Left kidney (tissue), 2 donors: ENCODE data around the gene MSI2. TPM values are rescaled to one million over a fixed set of nuclear protein-coding genes. Genes with fewer than 3 reads are reported as not detected.
"Not testable (repeated sequence)": the region's sequence is repeated elsewhere in the genome, so short reads cannot be mapped to it uniquely, and the experiment has no call there.

Experiments used
- DNase-seq: peaks from one replicate; pipeline ENCODE4 v3.0.0-alpha.2; 2013
- polyA plus RNA-seq: library from polyadenylated mRNA; unstranded; fragments of 120-200 nt; gene quantifications from one replicate; pipeline ENCODE4 v1.2.1, GENCODE V29; 2013; ENCODE audit not compliant: insufficient read length

Gene MSI2
- polyA plus RNA-seq, 1 donor, result 106 TPM

DNA sequence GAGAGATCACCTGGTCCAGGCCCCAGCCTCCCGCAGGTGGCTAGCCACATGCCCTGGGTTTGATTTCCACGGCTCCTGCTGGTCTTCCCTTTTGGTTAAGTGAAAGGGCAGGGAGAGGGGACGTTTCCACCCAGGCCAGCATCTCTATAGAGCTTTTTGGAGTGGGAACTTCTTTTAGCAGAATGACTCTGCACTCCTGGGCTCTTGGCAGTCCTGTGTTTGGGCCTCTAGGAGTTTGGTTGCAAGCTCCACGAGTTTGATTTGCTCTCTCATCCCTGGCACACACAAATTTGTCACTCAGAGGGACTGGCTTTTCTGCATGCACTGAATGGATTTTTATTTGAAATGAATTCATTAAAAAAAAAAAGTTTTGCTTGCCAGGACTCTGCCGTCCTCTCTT, 32.8 kb downstream of the MSI2 start:
- DNase-seq, result no peak

DNA sequence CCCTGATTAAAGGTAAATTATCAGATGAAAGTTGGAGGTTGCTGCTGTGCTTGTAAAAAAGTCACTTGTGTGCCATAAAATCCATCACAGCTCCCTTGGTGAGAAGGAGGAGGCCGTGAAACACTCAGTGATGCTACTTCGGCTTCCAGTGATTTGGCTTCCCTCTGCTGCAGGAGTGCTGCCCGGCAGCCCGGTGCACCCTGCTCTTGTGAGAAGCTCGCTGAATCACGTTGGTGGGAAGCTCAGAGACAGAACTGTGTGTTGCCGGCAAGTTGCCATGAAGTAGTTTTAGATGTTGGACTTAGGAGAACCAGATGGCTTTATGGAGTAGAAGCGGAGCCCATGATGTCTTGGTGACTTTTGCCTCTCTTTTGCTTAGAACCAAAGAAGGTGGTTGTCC, 33.3 kb downstream of the MSI2 start:
- DNase-seq, result no peak

GRCh38 chr17:57290981-57291380, 34.7 kb downstream of the MSI2 start:
- DNase-seq, result no peak

- no peak for DNase-seq
Measured at GRCh38 chr17:57292091-57292490, 35.8 kb downstream of the MSI2 start.

- no peak for DNase-seq
Measured at GRCh38 chr17:57293077-57293476, 36.8 kb downstream of the MSI2 start.

DNA sequence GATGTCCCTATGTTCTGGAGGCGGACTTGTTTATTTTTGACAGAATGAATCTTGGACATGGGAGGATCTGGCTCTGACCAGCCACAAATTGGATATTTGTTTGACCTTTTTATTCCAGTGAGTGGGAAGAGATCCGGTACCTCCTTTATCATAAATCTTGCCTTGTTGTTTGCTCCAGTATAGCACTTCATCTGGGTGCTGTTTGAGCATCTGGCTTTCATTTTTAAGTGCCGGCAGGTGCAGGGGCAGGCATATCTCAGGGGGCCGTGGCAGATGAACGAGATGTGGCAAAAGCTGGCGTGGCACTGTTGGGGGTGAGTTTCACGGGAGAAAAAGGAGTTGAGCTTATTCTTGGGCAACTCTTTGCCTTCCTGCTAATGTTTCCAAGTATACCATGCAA, 37.8 kb downstream of the MSI2 start:
- no peak for DNase-seq

- DNase-seq, result no peak
Measured at GRCh38 chr17:57294629-57295501, 38.5 kb downstream of the MSI2 start.

DNA sequence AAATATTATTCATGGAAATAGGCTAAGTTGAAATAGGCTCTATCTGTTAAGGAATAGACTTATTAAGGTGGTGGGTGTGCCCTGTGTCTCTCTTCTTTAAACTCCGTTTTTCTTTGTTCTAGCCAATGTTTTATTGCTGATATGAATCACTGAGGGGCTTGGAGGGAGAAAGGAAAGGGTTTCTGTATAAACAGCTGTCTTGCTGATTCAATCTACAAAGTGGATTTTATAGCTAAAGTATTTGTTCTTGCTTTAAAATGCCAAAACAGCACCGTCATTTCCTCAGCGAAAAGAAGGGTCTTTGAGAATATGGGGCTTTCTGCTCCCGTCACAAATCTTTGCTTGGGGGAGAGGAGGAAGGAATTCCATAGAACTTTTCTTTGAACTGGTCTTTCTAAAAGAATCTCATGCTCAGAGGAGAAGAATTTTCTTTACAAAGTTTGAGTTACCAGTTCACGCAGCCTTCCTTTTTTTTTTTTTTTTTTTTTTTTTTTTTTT, 39.3 kb downstream of the MSI2 start:
- no peak for DNase-seq

DNA sequence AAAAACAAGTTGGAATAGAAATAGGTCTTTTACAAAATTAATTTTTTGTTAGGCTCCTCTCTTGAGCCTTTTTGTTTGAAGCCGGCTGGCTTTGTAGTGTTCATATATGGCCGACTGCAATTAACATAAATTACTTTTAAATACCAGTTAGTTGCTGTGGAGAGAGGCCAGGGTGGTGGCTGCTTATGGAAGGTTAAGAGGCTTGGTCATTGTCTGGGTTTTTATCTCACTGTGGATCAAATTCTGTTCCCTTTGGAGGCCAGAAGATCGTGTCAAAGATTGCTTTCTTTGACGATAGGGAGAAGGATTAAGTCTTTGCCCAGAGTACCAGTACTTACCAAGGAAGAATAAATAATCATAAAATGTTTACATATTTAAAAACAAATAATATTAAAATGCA, 39.9 kb downstream of the MSI2 start:
- DNase-seq, result no peak

DNA sequence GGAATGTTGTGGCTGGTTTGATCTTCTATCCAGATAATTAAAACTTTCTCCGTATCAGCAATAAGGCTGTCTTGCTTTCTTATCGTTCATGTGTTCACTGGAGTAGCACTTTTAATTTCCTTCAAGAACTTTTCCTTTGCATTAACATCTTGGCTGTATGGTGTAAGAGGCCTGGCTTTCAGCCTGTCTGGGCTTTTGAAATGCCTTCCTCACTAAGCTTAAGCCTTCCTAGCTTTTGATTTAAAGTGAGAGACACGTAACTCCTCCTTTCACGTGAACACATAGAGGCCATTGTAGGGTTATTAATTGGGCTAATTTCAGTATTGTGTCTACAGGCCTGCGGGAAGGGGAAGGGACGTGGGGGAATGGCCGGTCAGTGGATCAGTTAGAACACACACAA, 42.9 kb downstream of the MSI2 start:
- no peak for DNase-seq

- DNase-seq, result not testable (repeated sequence)
Measured at GRCh38 chr17:57300592-57300991, 44.3 kb downstream of the MSI2 start.

DNA sequence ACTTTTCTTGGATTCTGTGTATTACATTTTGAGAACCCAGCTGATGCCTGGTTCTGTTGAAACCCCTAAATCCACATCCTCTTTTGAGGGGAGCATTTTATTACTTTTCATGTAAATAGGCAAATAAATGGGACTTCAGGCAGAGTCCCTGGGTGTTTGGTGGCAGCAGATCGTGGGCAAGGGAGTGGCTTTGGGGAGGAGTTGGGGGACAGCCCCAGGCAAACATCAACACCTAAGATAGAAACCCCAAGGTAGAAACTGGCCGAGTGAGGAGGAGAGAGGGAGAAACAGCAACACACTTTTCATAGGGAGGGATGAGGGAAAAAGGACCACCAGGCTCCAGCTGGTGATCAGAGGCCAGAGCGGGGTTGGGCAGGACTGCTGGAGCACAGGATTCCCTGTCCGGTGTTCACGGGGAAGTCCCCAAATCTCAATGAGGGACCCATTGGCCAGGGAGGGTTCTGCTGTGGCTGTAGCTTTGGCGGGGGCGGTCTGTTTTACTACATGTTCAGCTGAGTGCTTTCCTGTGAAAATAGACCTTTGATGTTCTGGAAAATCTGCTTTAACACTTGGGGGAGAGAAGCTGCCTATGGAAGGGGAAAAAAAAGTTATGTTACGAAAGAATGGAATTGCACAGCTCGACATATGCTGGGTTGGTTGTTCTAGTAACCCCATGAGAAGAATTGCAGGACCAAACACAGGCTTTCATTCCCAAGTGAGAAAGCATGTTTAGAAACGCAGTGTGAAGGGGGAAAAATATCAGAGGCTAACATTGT, 46.6 kb downstream of the MSI2 start:
- DNase-seq, result no peak

DNA sequence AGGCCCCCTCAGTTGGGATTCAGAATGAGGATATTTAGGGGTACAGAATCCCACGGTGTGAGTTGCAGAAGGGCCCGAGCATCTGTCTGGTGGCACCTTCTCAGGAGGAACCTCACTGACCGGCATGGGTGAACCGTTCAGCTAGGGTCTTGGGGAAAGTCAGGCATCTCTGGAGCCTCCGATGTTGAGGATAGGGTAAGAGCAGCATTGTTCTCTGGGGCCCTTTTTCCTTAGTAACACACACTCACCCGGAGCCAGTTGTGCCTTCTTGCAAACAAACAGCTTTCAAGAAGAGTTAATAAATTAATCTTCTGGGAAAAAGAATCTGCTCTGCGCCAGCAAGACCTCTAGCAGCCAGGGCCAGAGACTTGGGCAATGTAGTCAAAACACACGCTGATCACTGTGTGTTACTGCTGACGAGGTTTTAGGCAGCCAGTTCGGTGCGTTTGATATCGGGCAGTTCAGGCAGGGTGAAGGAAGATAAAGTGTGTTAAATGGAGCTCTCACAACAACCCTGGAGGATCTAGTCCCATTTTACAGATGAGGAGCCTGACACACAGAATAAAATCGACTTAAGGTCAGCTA, 48.9 kb downstream of the MSI2 start:
- DNase-seq, result no peak

GRCh38 chr17:57305908-57306504, 49.7 kb downstream of the MSI2 start:
- no peak for DNase-seq

DNA sequence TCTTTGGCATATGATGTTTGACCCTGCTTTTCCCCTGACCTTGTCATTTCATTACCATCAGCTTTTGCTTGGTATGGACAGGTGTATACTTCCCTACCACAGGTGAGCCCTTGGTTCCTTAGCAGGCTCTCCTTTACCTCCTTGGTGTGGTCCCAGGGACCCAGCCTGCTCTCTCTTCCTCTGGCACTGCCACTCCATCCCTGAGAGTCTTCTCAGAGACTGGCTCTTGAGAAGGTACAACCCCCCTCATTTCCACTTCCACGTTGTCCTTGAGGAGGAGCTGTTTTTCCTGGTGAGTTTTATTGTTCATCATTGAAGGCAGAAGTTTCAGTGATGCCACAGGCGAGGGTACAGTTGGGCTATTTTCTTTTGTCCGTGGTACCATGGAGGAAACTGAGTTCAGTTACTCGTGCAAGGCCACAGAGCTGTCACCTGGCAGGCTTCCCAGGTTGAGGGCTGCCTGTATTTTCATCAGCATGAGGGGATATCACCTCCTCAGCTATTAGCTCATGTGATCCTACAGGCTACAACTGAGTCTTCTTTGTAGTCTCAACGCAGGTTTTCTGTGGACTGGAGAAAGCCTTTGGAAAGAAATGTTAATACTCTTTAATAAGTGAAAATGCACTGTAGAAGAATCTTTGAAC, 52.3 kb downstream of the MSI2 start:
- no peak for DNase-seq

- no peak for DNase-seq
Measured at GRCh38 chr17:57309479-57309878, 53.2 kb downstream of the MSI2 start.

DNA sequence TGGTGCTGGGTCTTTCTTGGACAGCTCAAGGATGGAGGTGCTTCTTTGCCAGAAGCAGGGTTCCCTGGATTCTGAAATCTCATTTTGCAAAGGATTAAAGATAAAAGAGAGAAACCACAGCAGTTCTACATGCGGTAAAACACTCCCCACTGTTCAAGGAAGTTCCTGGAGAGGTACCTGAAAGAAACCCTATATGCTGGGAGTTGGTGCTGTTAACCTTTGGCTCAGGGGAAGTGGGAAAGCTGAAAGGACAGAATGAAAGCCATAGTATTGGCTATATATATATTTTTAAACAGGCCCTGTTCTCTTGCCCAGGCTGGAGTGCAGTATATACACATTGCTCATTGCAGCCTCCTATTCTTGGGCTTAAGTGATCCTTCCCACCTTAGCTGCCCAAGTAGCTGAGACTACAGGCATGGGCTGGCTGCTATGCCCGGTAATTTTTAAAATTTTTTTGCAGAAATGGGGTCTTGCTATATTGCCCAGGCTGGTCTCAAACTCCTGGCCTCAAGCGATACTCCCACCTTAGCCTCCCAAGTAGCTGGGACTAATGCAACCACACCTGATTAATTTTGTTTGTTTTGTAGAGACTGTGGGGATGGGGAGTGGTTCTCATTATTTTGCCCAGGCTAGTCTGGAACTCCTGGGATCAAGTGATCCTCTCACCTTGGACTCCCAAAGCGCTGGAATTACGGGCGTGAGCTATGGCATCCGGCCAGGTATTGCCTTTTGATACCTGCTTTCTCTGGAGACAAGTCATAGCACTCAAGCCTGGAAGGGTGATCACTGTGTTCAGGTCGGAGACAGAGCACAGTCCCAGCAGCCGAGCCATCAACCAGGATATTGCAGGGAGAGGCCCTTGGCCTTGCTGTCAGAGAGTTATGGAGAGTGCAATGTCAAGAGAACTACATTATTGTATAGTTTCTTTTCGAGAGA, 55.2 kb downstream of the MSI2 start:
- no peak for DNase-seq

GRCh38 chr17:57312242-57312641, 55.9 kb downstream of the MSI2 start:
- DNase-seq, result no peak

GRCh38 chr17:57313097-57313835, 56.9 kb downstream of the MSI2 start:
- no peak for DNase-seq
